ENCODE data around the gene CYP3A4.
"Not testable (repeated sequence)": the region's sequence is repeated elsewhere in the genome, so short reads cannot be mapped to it uniquely, and the experiment has no call there.

Gene CYP3A4

GRCh38 chr7:99784007-99784406, at the start of gene CYP3A4:
Gene CYP3A4 (minus strand): TSS chr7:99784184. CDS start chr7:99784081, 103 bp downstream.
- no peak for FAIRE-seq

GRCh38 chr7:99833289-99833877, 49.4 kb upstream of the CYP3A4 start:
- no peak for FAIRE-seq

- no peak for FAIRE-seq
Observed at GRCh38 chr7:99831595-99831994, 47.6 kb upstream of the CYP3A4 start.

- no peak for FAIRE-seq
Observed at GRCh38 chr7:99829524-99830160, 45.7 kb upstream of the CYP3A4 start.

GRCh38 chr7:99828811-99829210, 44.8 kb upstream of the CYP3A4 start:
- FAIRE-seq, result no peak

- no peak for FAIRE-seq
Observed at GRCh38 chr7:99827040-99827778, 43.2 kb upstream of the CYP3A4 start.

GRCh38 chr7:99825873-99826272, 41.9 kb upstream of the CYP3A4 start:
- no peak for FAIRE-seq

GRCh38 chr7:99825452-99825851, 41.5 kb upstream of the CYP3A4 start:
- no peak for FAIRE-seq

GRCh38 chr7:99824091-99824490, 40.1 kb upstream of the CYP3A4 start:
- FAIRE-seq, result no peak

- no peak for FAIRE-seq
Observed at GRCh38 chr7:99822731-99823718, 39.0 kb upstream of the CYP3A4 start.

GRCh38 chr7:99820408-99821027, 36.5 kb upstream of the CYP3A4 start:
- FAIRE-seq, result no peak

- FAIRE-seq, result no peak
Observed at GRCh38 chr7:99808766-99809165, 24.8 kb upstream of the CYP3A4 start.

- no peak for FAIRE-seq
Observed at GRCh38 chr7:99806839-99807478, 23.0 kb upstream of the CYP3A4 start.

GRCh38 chr7:99805641-99806040, 21.7 kb upstream of the CYP3A4 start:
- no peak for FAIRE-seq

GRCh38 chr7:99803118-99803517, 19.1 kb upstream of the CYP3A4 start:
- not testable (repeated sequence) for FAIRE-seq

- FAIRE-seq, result not testable (repeated sequence)
Observed at GRCh38 chr7:99801407-99801806, 17.4 kb upstream of the CYP3A4 start.

- no peak for FAIRE-seq
Observed at GRCh38 chr7:99798972-99799371, 15.0 kb upstream of the CYP3A4 start.

- not testable (repeated sequence) for FAIRE-seq
Observed at GRCh38 chr7:99795864-99796263, 11.9 kb upstream of the CYP3A4 start.

- FAIRE-seq, result no peak
Observed at GRCh38 chr7:99794585-99795502, 10.9 kb upstream of the CYP3A4 start.

GRCh38 chr7:99793443-99793842, 9.5 kb upstream of the CYP3A4 start:
- FAIRE-seq, result no peak

GRCh38 chr7:99792967-99793366, 9.0 kb upstream of the CYP3A4 start:
- FAIRE-seq, result no peak
